Body of pancreas (tissue), 4 donors: Measurements from ENCODE around the gene PDE2A. TPM values are rescaled to one million over a fixed set of nuclear protein-coding genes. Genes with fewer than 3 reads are reported as not detected.

Experiments
- ATAC-seq: fragments of 150-250 bp; one replicate; pipeline ENCODE4 v1.9.1; 2016
- DNase-seq, 4 donors: peaks; one replicate each; pipeline ENCODE4 v3.0.0-alpha.2; 2019
- H3K27ac ChIP-seq, 4 donors: fragments of 200-600 bp; sonication (generic); 1 replicate in 3 of 4; 2 replicates in 1 of 4; pipeline versions ENCODE4 v1.5.1 to v1.6.1; 2016 to 2019; ENCODE audit warnings: mild to moderate bottlenecking in 1 of 4, mixed read lengths in 1 of 4, moderate library complexity in 1 of 4
- H3K27me3 ChIP-seq, 2 donors: fragments of 200-600 bp; sonication (generic); one replicate each; pipeline ENCODE4 v1.6.0; 2016; ENCODE audit warnings: mild to moderate bottlenecking in 1 of 2
- H3K36me3 ChIP-seq, 2 donors: fragments of 200-600 bp; sonication (generic); replicated peaks in 1 of 2; 2 replicates each; pipeline ENCODE4 v1.5.1; 2016; ENCODE audit warnings: low read depth in 2 of 2; ENCODE audit not compliant: insufficient read depth in 1 of 2
- H3K4me1 ChIP-seq: fragments of 200-600 bp; sonication (generic); one replicate; pipeline ENCODE4 v1.6.0; 2016
- H3K4me3 ChIP-seq, 2 donors: fragments of 200-600 bp; sonication (generic); 1 replicate in 1 of 2; 2 replicates in 1 of 2; pipeline ENCODE4 v1.5.1; 2016 to 2019
- H3K9me3 ChIP-seq, 3 donors: fragments of 200-600 bp; sonication (generic); 1 replicate in 2 of 3; 2 replicates in 1 of 3; pipeline ENCODE4 v1.5.1; 2016
- POLR2A ChIP-seq, 3 donors: fragments of 450-650 bp; IDR thresholded peaks; one replicate each; pipeline ENCODE4 v1.6.1; 2016; ENCODE audit warnings: antibody characterized with exemption in 3 of 3, mild to moderate bottlenecking in 2 of 3
- WGBS, 2 donors: methylation state at CpG; one replicate each; pipeline ENCODE4 v1.1.5; 2017; 5-methylcytosine and 5-hydroxymethylcytosine counted together
- intact Hi-C: fragments of 100-400 bp; cut with DNase I; formaldehyde crosslinking; loops from one replicate; pipeline ENCODE4 v1.15.1; 2023
- total RNA-seq, 2 donors: library from RNA; depleted of rRNA; stranded (reverse); fragments of >200 nt; gene quantifications; one replicate each; pipeline ENCODE4 v1.1.0, GENCODE V29; 2016
- TF ChIP-seq, protein P1 (sequence below), 7 experiments: fragments of 450-650 bp in 4 of 7; fragments of 200-600 bp in 3 of 7; sonication (generic) in 3 of 7; IDR thresholded peaks; one replicate each; pipeline ENCODE4 v1.5.1; 2016 to 2019; ENCODE audit warnings: antibody characterized with exemption in 7 of 7

The PDE2A gene
- total RNA-seq, 2 donors from 2014 or later = 7.0 to 29.3 TPM

DNA sequence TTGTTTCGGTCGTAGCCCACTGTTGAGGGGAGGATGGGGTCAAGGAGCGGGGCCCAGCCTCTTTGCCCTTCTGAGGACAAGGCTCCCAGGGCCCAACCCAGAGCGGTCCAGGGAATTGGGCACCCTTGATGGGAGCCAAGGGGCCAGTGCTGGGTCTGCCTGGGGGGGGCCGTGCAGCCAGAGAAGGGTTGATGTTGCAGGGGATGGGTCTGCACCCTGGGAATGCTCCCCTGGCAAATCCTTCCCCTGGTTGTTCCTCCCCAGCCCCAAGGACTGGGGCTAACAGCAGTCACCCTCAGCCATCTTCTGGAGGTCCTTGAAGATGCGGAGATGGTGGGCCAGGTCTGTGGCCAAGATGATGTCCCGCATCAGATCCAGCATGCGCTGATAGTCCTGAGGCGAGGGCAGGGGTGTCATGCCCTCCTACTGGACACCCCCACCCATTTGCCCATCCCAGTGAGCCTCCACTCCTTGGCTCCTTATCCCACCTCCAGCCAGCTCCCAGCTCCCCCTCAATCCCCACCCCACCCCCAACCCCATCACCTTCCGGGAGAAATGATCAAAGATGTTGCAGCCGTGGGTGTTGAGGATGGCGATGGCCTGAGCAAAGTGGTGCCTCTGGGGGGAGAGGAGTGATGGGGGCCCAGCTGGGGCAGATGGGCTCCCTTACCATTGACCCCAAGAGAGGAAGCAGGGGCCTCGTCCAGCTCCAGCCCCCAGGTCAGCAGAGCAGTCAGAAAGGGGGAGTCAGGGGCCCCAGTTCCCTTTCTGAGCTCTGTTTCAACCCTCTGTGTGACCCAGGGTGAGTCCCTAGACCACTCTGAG, 95.0 kb downstream of the PDE2A start:
- intact Hi-C loops = loop anchor here (10.0 kb wide), 1 partner anchor 104 kb away; no protein-coding TSS in a partner anchor
- H3K27ac ChIP-seq = no peak overlapping the region
- no peaks in the 10 kb centered on the region for H3K36me3 ChIP-seq
- no peak for DNase-seq
- H3K4me3 ChIP-seq = no peak overlapping the region
- H3K9me3 ChIP-seq = no peaks in the 10 kb centered on the region
- H3K4me1 ChIP-seq = peaks cover under 1% of the 10 kb centered on the region
- peaks cover 0 to 5% of the 10 kb centered on the region in 2 donors for H3K27me3 ChIP-seq
- TF ChIP-seq POLR2A (IDR thresholded peaks at IDR 0.05) = no peak
- TF ChIP-seq, protein P1, sequence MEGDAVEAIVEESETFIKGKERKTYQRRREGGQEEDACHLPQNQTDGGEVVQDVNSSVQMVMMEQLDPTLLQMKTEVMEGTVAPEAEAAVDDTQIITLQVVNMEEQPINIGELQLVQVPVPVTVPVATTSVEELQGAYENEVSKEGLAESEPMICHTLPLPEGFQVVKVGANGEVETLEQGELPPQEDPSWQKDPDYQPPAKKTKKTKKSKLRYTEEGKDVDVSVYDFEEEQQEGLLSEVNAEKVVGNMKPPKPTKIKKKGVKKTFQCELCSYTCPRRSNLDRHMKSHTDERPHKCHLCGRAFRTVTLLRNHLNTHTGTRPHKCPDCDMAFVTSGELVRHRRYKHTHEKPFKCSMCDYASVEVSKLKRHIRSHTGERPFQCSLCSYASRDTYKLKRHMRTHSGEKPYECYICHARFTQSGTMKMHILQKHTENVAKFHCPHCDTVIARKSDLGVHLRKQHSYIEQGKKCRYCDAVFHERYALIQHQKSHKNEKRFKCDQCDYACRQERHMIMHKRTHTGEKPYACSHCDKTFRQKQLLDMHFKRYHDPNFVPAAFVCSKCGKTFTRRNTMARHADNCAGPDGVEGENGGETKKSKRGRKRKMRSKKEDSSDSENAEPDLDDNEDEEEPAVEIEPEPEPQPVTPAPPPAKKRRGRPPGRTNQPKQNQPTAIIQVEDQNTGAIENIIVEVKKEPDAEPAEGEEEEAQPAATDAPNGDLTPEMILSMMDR (IDR thresholded peaks at IDR 0.05) = no peak
- WGBS, 2 donors = 82 to 89% methylated on average over 6 to 13 of the region's 13 CpGs
- ATAC-seq = no peak

DNA sequence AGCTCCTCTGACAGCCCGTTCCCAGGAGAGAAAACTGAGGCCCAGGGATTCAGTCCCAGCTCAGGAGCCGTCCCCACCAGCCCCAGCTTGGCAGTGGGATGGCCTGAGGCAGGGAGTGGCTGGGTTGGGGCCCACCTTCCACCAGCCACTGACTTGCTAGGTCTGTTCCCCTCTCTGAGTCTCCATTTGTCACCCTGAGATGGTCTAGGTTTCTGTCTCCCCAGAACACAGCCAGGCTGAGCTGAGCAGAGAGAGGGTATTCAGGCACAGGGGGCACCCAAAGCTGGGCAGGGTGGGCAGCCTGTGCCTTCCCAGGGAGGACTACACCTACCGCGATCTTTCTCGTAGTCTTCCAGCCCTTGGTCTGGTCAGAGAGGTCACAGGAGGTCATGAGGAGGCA, 95.7 kb downstream of the PDE2A start:
- H3K9me3 ChIP-seq = no peaks in the 10 kb centered on the region
- no peaks in the 10 kb centered on the region for H3K4me1 ChIP-seq
- no peaks in the 10 kb centered on the region for H3K36me3 ChIP-seq
- no peaks in the 10 kb centered on the region for H3K27me3 ChIP-seq
- TF ChIP-seq, protein P1 (IDR thresholded peaks at IDR 0.05) = no peak
- TF ChIP-seq POLR2A (IDR thresholded peaks at IDR 0.05) = no peak
- intact Hi-C loops = loop anchor here (10.0 kb wide), 1 partner anchor 104 kb away; no protein-coding TSS in a partner anchor
- no peak overlapping the region for H3K4me3 ChIP-seq
- no peak overlapping the region for H3K27ac ChIP-seq
- 73 to 89% methylated on average over 2 to 5 of the region's 5 CpGs for WGBS, 2 donors
- ATAC-seq (no peak), DNase-seq (peak in 1 of 4 donors; percentile 4)

DNA sequence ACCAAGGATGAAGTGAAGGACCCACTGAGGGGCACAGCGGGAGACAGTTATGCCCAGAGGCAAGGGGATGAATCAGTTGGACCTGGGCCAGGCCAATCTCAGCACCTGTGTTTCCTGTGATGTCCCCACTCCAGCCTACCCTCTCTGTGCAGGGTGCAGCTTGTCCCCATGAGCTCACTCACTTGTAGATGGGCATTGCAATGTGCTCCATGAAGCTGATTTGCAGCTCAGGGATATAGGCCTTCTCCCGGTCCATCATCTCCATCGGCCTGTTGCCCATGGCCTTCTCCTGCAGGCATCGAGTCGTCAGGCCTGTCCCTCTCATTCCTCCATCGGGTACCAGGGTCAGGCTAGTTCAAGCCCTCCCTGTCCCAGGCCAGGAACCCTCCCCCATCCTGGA, 96.2 kb downstream of the PDE2A start:
- WGBS, 2 donors = 90 to 95% methylated on average over 6 of the region's 6 CpGs
- ATAC-seq = no peak
- intact Hi-C loops = loop anchor here (10.0 kb wide), 1 partner anchor 103 kb away; no protein-coding TSS in a partner anchor
- no peaks in the 10 kb centered on the region for H3K9me3 ChIP-seq
- no peak overlapping the region for H3K4me3 ChIP-seq
- no peaks in the 10 kb centered on the region for H3K27me3 ChIP-seq
- no peaks in the 10 kb centered on the region for H3K4me1 ChIP-seq
- H3K27ac ChIP-seq = no peak overlapping the region
- peak in 1 of 4 donors; percentile 4 for DNase-seq
- TF ChIP-seq, protein P1 (IDR thresholded peaks at IDR 0.05) = no peak
- no peak for TF ChIP-seq POLR2A (IDR thresholded peaks at IDR 0.05)
- no peaks in the 10 kb centered on the region for H3K36me3 ChIP-seq

DNA sequence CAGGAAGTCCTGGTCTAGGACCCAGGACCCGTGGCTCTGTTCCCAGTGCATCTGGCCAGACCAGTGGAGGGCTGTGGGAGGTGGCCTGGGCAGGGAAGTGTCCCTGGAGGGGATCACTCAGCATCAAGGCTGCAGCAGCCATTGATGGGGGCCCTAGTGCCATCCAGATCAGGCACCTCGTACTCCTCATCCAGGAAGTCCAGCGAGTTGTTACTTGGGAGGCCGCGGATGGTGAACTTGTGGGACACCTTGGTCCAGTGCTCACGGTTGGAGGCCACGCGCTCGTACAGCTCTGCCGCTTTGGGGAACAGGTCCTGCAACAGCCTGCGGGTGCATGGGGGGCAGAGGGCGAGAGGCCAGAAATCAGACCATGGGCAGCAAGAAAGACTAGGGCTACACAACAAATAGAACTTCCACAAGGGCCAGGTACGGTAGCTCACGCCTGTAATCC, 96.9 kb downstream of the PDE2A start:
- DNase-seq = no peak
- intact Hi-C loops = loop anchor here (10.0 kb wide), 1 partner anchor 102 kb away; no protein-coding TSS in a partner anchor
- TF ChIP-seq, protein P1 (IDR thresholded peaks at IDR 0.05) = no peak
- no peak for TF ChIP-seq POLR2A (IDR thresholded peaks at IDR 0.05)
- Histone ChIP-seq H3K36me3 (no peaks in the 10 kb centered on the region), H3K9me3 (no peaks in the 10 kb centered on the region), H3K4me1 (no peaks in the 10 kb centered on the region), H3K27ac (no peak overlapping the region), H3K27me3 (no peaks in the 10 kb centered on the region), H3K4me3 (no peak overlapping the region)
- WGBS, 2 donors = 72 to 74% methylated on average over 7 to 11 of the region's 14 CpGs
- ATAC-seq = no peak
